ENCODE results near the gene SNTG2. TPM values are rescaled to one million over a fixed set of nuclear protein-coding genes. Genes with fewer than 3 reads are reported as not detected.

The SNTG2 gene
- total RNA-seq, 2 donors from 2014 or later: 0.72 to 1.0 TPM

DNA sequence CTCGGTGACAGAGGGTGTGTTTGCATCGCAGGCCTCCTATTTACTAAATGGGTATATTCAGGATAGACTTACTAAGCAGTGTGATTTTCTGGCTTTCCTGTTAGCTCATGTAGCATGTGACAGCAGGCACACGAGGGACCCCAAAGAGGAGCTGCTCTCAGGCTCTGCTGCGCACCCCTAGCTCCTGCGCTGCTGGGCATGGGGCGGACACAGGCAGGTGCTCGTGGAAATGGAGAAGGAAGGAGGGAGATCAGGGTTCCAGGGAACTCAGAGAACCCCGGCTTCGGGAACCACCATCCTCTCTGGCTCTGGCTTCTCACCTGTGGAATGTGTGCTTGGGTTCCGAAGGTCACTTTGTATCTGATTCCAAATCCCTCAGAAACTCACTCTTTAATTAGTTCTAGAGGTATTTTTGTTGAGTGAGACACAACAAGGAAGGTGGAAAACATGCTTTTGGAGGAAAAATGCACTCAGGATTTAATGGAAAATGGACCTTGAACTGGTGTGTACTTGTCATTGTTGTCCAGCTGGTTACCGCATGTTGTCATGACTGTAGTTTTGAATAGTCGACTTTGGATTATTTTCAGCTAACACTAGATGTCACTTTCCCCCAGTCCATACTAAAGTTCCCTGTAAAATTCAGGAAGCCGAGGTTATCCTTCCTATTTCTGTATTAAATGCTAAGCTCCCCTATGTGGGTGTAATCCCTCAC lies 3.5 kb downstream of the SNTG2 start:
- DNase-seq: no peak
- H3K4me3 ChIP-seq: no peak overlapping the region
- no peaks in the 10 kb centered on the region for H3K9me3 ChIP-seq
- H3K27ac ChIP-seq: no peak overlapping the region
- no peaks in the 10 kb centered on the region for H3K36me3 ChIP-seq
- H3K27me3 ChIP-seq: peaks cover 25% of the 10 kb centered on the region
- intact Hi-C loops (cut with DNase I): loop anchor here (10.0 kb wide), 1 partner anchor 591 kb away; no protein-coding TSS in a partner anchor
- no peaks in the 10 kb centered on the region for H3K4me1 ChIP-seq
- no peak overlapping the region for H3K9ac ChIP-seq (ENCODE audit: low read depth in 2 of 2, low read length in 2 of 2)
- TF ChIP-seq CTCF (IDR thresholded peaks at IDR 0.05): no peak

DNA sequence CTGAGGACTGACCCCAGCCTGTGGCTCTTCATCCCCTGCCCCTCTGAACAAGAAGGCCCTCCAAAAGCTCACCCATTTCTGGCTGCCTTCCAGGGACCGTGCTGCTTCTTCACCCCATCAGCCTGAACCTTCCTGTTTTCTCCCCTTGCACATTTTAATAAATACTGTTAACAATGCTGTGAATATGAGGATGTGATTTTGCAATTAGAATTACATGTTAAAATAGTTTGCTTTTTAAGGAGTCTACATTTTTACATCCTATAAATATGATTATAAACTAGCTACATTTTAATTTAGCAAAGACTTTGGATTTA lies 4.0 kb downstream of the SNTG2 start:
- Histone ChIP-seq H3K9ac (ENCODE audit: low read depth in 2 of 2, low read length in 2 of 2) (no peak overlapping the region), H3K9me3 (no peaks in the 10 kb centered on the region), H3K36me3 (no peaks in the 10 kb centered on the region), H3K27ac (no peak overlapping the region), H3K4me1 (no peaks in the 10 kb centered on the region), H3K4me3 (no peak overlapping the region), H3K27me3 (peaks cover 20% of the 10 kb centered on the region)
- no peak for TF ChIP-seq CTCF (IDR thresholded peaks at IDR 0.05)
- intact Hi-C loops (cut with DNase I): loop anchor here (10.0 kb wide), 1 partner anchor 590 kb away; no protein-coding TSS in a partner anchor
- no peak for DNase-seq

GRCh38 chr2:955829-956731 lies 5.4 kb downstream of the SNTG2 start:
- Histone ChIP-seq H3K9me3 (no peaks in the 10 kb centered on the region), H3K36me3 (no peaks in the 10 kb centered on the region), H3K9ac (ENCODE audit: low read depth in 2 of 2, low read length in 2 of 2) (no peak overlapping the region), H3K4me1 (no peaks in the 10 kb centered on the region), H3K4me3 (no peak overlapping the region), H3K27me3 (peaks cover 9% of the 10 kb centered on the region), H3K27ac (no peak overlapping the region)
- no peak for TF ChIP-seq CTCF (IDR thresholded peaks at IDR 0.05)
- intact Hi-C loops (cut with DNase I): loop anchor here (10.0 kb wide), 1 partner anchor 589 kb away; no protein-coding TSS in a partner anchor
- no peak for DNase-seq

GRCh38 chr2:959457-959856 lies 8.8 kb downstream of the SNTG2 start:
- intact Hi-C loops (cut with DNase I): loop anchor here (10.0 kb wide), 1 partner anchor 585 kb away; no protein-coding TSS in a partner anchor
- Histone ChIP-seq H3K9me3 (no peaks in the 10 kb centered on the region), H3K4me1 (no peaks in the 10 kb centered on the region), H3K36me3 (no peaks in the 10 kb centered on the region), H3K27ac (no peak overlapping the region), H3K27me3 (no peaks in the 10 kb centered on the region), H3K4me3 (no peak overlapping the region), H3K9ac (ENCODE audit: low read depth in 2 of 2, low read length in 2 of 2) (no peak overlapping the region)
- TF ChIP-seq CTCF (IDR thresholded peaks at IDR 0.05): no peak
- no peak for DNase-seq

DNA sequence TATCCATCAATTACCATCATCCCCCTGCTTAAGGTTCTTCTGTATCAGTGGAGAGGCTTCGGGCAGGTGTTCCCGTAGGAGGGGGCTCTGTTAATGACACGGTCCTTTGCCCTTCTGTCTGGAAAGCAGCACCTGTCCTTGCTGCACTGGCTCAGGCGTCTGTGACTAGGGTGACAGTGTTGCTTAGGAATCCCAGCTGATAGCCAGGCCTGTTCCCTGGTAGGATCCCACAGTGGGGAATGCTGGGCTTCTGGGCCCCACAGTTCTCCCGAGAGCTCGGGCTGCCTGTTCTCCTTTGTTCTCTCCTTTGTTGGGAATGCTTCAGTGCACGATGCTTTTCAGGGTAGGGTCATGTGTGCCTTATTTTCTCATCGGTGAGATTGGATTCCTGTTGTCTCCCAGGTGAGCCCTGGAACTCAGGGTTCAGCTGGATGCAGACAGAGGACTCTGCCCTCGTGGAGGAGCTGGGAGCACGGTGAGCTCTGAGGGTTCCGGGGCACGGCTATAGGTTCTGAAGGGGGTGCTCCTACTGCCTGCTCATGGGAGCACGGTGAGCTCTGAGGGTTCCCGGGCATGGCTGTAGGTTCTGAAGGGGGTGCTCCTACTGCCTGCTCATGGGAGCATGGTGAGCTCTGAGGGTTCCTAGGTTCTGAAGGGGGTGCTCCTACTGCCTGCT lies 9.6 kb downstream of the SNTG2 start:
- no peak for TF ChIP-seq CTCF (IDR thresholded peaks at IDR 0.05)
- intact Hi-C loops (cut with DNase I): no loop called here
- Histone ChIP-seq H3K27ac (no peak overlapping the region), H3K9ac (ENCODE audit: low read depth in 2 of 2, low read length in 2 of 2) (no peak overlapping the region), H3K4me3 (no peak overlapping the region), H3K36me3 (no peaks in the 10 kb centered on the region), H3K4me1 (no peaks in the 10 kb centered on the region), H3K27me3 (no peaks in the 10 kb centered on the region), H3K9me3 (no peaks in the 10 kb centered on the region)
- DNase-seq: no peak
